NCI-H1417 (cell line): ENCODE results near the gene ST7L.

Experiments
- DNase-seq, 3 experiments: peaks; one replicate each; lab custom pipeline; 2025; lab: John Stamatoyannopoulos, UW

Gene ST7L

GRCh38 chr1:112546076-112546475 is 72.9 kb downstream of the ST7L start:
- no peak for DNase-seq

GRCh38 chr1:112544751-112545150 is 74.2 kb downstream of the ST7L start:
- no peak for DNase-seq

- no peak for DNase-seq
Observed at GRCh38 chr1:112544011-112544688, 74.8 kb downstream of the ST7L start.

GRCh38 chr1:112542206-112542973 is 76.6 kb downstream of the ST7L start:
- DNase-seq, result no peak

GRCh38 chr1:112541299-112541698 is 77.6 kb downstream of the ST7L start:
- no peak for DNase-seq

- no peak for DNase-seq
Observed at GRCh38 chr1:112540226-112540794, 78.6 kb downstream of the ST7L start.

GRCh38 chr1:112538883-112539282 is 80.1 kb downstream of the ST7L start:
- DNase-seq, result no peak

- DNase-seq, result no peak
Observed at GRCh38 chr1:112537456-112537855, 81.5 kb downstream of the ST7L start.

GRCh38 chr1:112536561-112536960 is 82.4 kb downstream of the ST7L start:
- no peak for DNase-seq

GRCh38 chr1:112533029-112533428 is 85.9 kb downstream of the ST7L start:
- DNase-seq, result no peak

GRCh38 chr1:112532064-112532463 is 86.9 kb downstream of the ST7L start:
- DNase-seq, result no peak

GRCh38 chr1:112530832-112531231 is 88.1 kb downstream of the ST7L start:
- no peak for DNase-seq

- DNase-seq, result no peak
Observed at GRCh38 chr1:112529301-112529700, 89.6 kb downstream of the ST7L start.

- DNase-seq, result no peak
Observed at GRCh38 chr1:112528076-112528475, 90.9 kb downstream of the ST7L start.

GRCh38 chr1:112527266-112528010 is 91.5 kb downstream of the ST7L start:
- no peak for DNase-seq

- no peak for DNase-seq
Observed at GRCh38 chr1:112524986-112525385, 94.0 kb downstream of the ST7L start.

- no peak for DNase-seq
Observed at GRCh38 chr1:112524251-112524650, 94.7 kb downstream of the ST7L start.

- DNase-seq, result no peak
Observed at GRCh38 chr1:112522621-112523020, 96.3 kb downstream of the ST7L start.

- DNase-seq, result no peak
Observed at GRCh38 chr1:112520166-112520565, 98.8 kb downstream of the ST7L start.

GRCh38 chr1:112518186-112518585 is 100.8 kb downstream of the ST7L start:
- peak in 1 of 3 experiments; percentile 2 for DNase-seq

GRCh38 chr1:112517646-112518045 is 101.3 kb downstream of the ST7L start:
- DNase-seq, result no peak

- DNase-seq, result no peak
Observed at GRCh38 chr1:112517231-112517630, 101.7 kb downstream of the ST7L start.

- DNase-seq, result no peak
Observed at GRCh38 chr1:112516141-112516540, 102.8 kb downstream of the ST7L start.
